ENCODE data around the gene ATG9B. TPM values are rescaled to one million over a fixed set of nuclear protein-coding genes. Genes with fewer than 3 reads are reported as not detected.

ATG9B gene
- total RNA-seq, 1 experiment from 2014 or later = 2.1 TPM

DNA sequence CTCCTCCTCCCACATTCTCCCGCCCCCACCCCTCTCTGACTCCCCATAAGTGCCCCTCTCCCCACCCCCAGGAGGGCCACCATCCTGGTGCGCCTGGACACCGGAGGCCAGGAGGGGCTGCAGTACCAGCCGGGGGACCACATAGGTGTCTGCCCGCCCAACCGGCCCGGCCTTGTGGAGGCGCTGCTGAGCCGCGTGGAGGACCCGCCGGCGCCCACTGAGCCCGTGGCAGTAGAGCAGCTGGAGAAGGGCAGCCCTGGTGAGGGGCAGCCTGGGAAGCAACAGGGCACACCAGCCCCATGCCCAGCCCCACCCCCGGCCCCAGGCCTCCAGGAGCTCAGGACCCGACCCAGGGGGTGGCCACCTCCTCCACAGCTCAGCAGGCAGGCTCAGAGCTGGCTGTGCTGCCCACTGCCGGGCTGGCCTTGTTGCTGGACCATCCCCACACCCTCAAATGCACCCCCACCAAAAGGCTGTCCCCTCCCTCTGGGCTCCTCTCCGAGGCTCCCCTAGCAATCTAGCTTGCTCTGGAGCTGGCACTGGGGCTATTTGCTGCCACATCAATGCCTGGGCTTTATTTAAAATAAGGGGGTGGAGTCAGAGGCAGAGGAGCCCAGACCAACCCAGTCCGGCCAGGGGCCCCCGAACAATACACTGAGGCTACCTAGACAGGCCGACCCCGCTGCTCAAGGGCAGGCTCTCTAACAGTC is 14.8 kb downstream of the ATG9B start:
- ChIA-PET POLR2A (interaction anchor here (0.7 to 1.5 kb wide), 8 partner anchors 9 to 218 kb away, joined by 3 to 6 read pairs (median 4); partner anchors contain the start of genes ABCB8 and ABCF2), CTCF (interaction anchor here (0.6 to 5.4 kb wide), 27 partner anchors 8 to 271 kb away, joined by 3 to 59 read pairs (median 5); partner anchors contain the start of genes ABCB8, ATG9B and TMUB1), RAD21 (ENCODE audit: low non-redundant PET in 1 of 2, low total read pairs in 2 of 2, uncharacterized antibody in 2 of 2, unreplicated experiment in 2 of 2) (interaction anchor here (0.6 to 1.7 kb wide), 5 partner anchors 9 to 102 kb away, joined by 3 to 5 read pairs (median 3); partner anchors contain the start of gene ABCB8 (in 1 of the 2))
- Histone ChIP-seq H3K79me2 (ENCODE audit: insufficient read depth, low read length) (peaks cover 4% of the 10 kb centered on the region; the same call in 1 of the 2 replicates), H3K4me2 (ENCODE audit: low read length) (peak overlapping the region; percentile 94), H3K9ac (ENCODE audit: low read length) (peak overlapping the region; percentile 81), H2AFZ (ENCODE audit: low read depth, low read length, poor library complexity, severe bottlenecking) (no peak overlapping the region), H3K27me3 (ENCODE audit: insufficient read depth, low read length) (no peaks in the 10 kb centered on the region), H3K4me3 (replicated peaks in 1 of 2; ENCODE audit: low read depth in 1 of 2, low read length in 2 of 2) (peak overlapping the region; percentile 72 to 73), H4K20me1 (ENCODE audit: insufficient read depth) (no peaks in the 10 kb centered on the region), H3K4me1 (ENCODE audit: control insufficient read depth in 1 of 2, insufficient read depth in 2 of 2, low read length in 2 of 2) (peaks cover 16 to 51% of the 10 kb centered on the region in 2 experiments; a peak in 3 of 4 replicates), H3K9me3 (ENCODE audit: control insufficient read depth in 1 of 2, insufficient read depth in 1 of 2, low read depth in 1 of 2, low read length in 2 of 2) (no peaks in the 10 kb centered on the region), H3K9me2 (ENCODE audit: insufficient read depth) (no peaks in the 10 kb centered on the region), H3K36me3 (ENCODE audit: control insufficient read depth in 1 of 2, insufficient read depth in 2 of 2, low read length in 2 of 2) (no peaks in the 10 kb centered on the region), H3K27ac (ENCODE audit: low read depth, low read length) (peak overlapping the region; percentile 71)
- TF ChIP-seq EGR1 (IDR thresholded peaks at IDR 0.05; ENCODE audit: low read depth) (no peak), CTCF (IDR thresholded peaks at IDR 0.05 in 2 of 3, conservative IDR thresholded peaks at IDR 0.05 in 1 of 3; ENCODE audit: borderline replicate concordance in 1 of 3, insufficient read depth in 1 of 3, low read depth in 2 of 3, low read length in 2 of 3) (peak in 2 of 3 experiments; percentile 55 to 63; a peak in 4 of 6 replicates), POLR2A (IDR thresholded peaks at IDR 0.05; ENCODE audit: borderline replicate concordance, extremely low read depth, insufficient read depth, insufficient read length) (peak; percentile 5)
- BruUV-seq (replicated peaks) = no TSS peak
- ATAC-seq = peak; percentile 61
- intact Hi-C loops (cut with micrococcal nuclease) = loop anchor here (1.0 to 10.0 kb wide), 2 partner anchors 102 to 235 kb away; no protein-coding TSS in a partner anchor
- DNase-seq (ENCODE audit: low read depth, low spot score) = no peak
